WTC11 (cell line): ENCODE data around the gene MAGEB10. TPM values are rescaled to one million over a fixed set of nuclear protein-coding genes. Genes with fewer than 3 reads are reported as not detected.

ENCODE experiments used
- ATAC-seq: fragments of 200-7000 bp; cut with Tn5 transposase; 2 replicates; pipeline ENCODE4 v1.10.0; 2021; ENCODE audit warnings: mild to moderate bottlenecking, moderate library complexity
- CTCF ChIA-PET: fragments of 300-600 bp; sonication (Branson Sonifier 250); formaldehyde crosslinking; loops from one replicate; lab custom pipeline; 2021; ENCODE audit warnings: antibody characterized with exemption; lab: Charles Lee
- POLR2A ChIA-PET: fragments of 350-600 bp; sonication (Branson Sonifier 250); formaldehyde crosslinking; loops from one replicate; lab custom pipeline; 2021; ENCODE audit warnings: antibody characterized with exemption; lab: Charles Lee
- DNase-seq: peaks from one replicate; pipeline ENCODE4 v3.0.0; 2021; ENCODE audit warnings: low spot score
- H3K27ac Mint-ChIP-seq: 2 replicates; pipeline ENCODE4 v1.8.0; 2021; ENCODE audit warnings: mixed read lengths
- H3K27me3 Mint-ChIP-seq: 2 replicates; pipeline ENCODE4 v1.8.0; 2021; ENCODE audit warnings: low read depth, mild to moderate bottlenecking, moderate library complexity, mixed read lengths
- H3K36me3 Mint-ChIP-seq: 2 replicates; pipeline ENCODE4 v1.8.0; 2021; ENCODE audit warnings: mixed read lengths
- H3K4me1 Mint-ChIP-seq: 2 replicates; pipeline ENCODE4 v1.8.0; 2022; ENCODE audit warnings: mixed read lengths
- H3K4me3 Mint-ChIP-seq: 2 replicates; pipeline ENCODE4 v1.8.0; 2021; ENCODE audit warnings: mild to moderate bottlenecking, moderate library complexity, mixed read lengths
- H3K9me3 Mint-ChIP-seq: 2 replicates; pipeline ENCODE4 v1.8.0; 2021; ENCODE audit warnings: mixed read lengths
- CBFB ChIP-seq: sonication (generic); formaldehyde crosslinking; IDR thresholded peaks from 2 replicates; pipeline ENCODE4 v1.8.1; 2022; ENCODE audit warnings: mild to moderate bottlenecking, low read depth, missing genetic modification reagents
- ESRRA ChIP-seq: sonication (generic); formaldehyde crosslinking; IDR thresholded peaks from 2 replicates; pipeline ENCODE4 v1.8.1; 2022; ENCODE audit warnings: mild to moderate bottlenecking, missing genetic modification reagents, borderline replicate concordance
- ETV6 ChIP-seq: sonication (generic); formaldehyde crosslinking; IDR thresholded peaks from 2 replicates; pipeline ENCODE4 v1.8.1; 2022; ENCODE audit warnings: mild to moderate bottlenecking, missing genetic modification reagents
- GABPB1 ChIP-seq: sonication (generic); formaldehyde crosslinking; IDR thresholded peaks from 2 replicates; pipeline ENCODE4 v1.8.1; 2023; ENCODE audit warnings: mild to moderate bottlenecking, missing genetic modification reagents
- GTF2I ChIP-seq: fragments of 250-450 bp; sonication (Bioruptor Pico); conservative IDR thresholded peaks from 2 replicates; pipeline ENCODE4 v1.4.0; 2021; ENCODE audit warnings: mild to moderate bottlenecking
- MXD4 ChIP-seq: fragments of 250-450 bp; sonication (Bioruptor Pico); IDR thresholded peaks from 2 replicates; pipeline ENCODE4 v1.8.0; 2021; ENCODE audit warnings: mild to moderate bottlenecking, moderate library complexity, borderline replicate concordance
- NFE2L1 ChIP-seq: sonication (generic); formaldehyde crosslinking; IDR thresholded peaks from 2 replicates; pipeline ENCODE4 v1.8.1; 2023; ENCODE audit warnings: missing genetic modification reagents
- NFYB ChIP-seq: sonication (generic); formaldehyde crosslinking; conservative IDR thresholded peaks from 2 replicates; pipeline ENCODE4 v1.8.0; 2022; ENCODE audit warnings: low read depth, missing genetic modification reagents
- OVOL2 ChIP-seq: fragments of 250-450 bp; sonication (Bioruptor Pico); IDR thresholded peaks from 2 replicates; pipeline ENCODE4 v1.9.0; 2021; ENCODE audit warnings: mild to moderate bottlenecking, borderline replicate concordance
- TP53 ChIP-seq: sonication (generic); formaldehyde crosslinking; IDR thresholded peaks from 2 replicates; pipeline ENCODE4 v1.8.1; 2023; ENCODE audit warnings: mild to moderate bottlenecking, missing genetic modification reagents
- ZBTB21 ChIP-seq: sonication (generic); formaldehyde crosslinking; IDR thresholded peaks from 2 replicates; pipeline ENCODE4 v1.8.1; 2023; ENCODE audit warnings: mild to moderate bottlenecking, missing genetic modification reagents, borderline replicate concordance
- ZNF219 ChIP-seq: sonication (generic); formaldehyde crosslinking; IDR thresholded peaks from 2 replicates; pipeline ENCODE4 v1.8.0; 2023; ENCODE audit warnings: missing genetic modification reagents, mild to moderate bottlenecking, borderline replicate concordance
- ZNF232 ChIP-seq: sonication (generic); formaldehyde crosslinking; IDR thresholded peaks from 2 replicates; pipeline ENCODE4 v1.8.0; 2022; ENCODE audit warnings: mild to moderate bottlenecking, missing genetic modification reagents
- ZNF423 ChIP-seq: fragments of 250-450 bp; sonication (Bioruptor Pico); IDR thresholded peaks from 2 replicates; pipeline ENCODE4 v2.1.2; 2022; ENCODE audit warnings: mild to moderate bottlenecking, moderate library complexity
- total RNA-seq: library from RNA; stranded (reverse); gene quantifications from 3 replicates; pipeline ENCODE4 v1.2.3, GENCODE V29; 2021
- TF ChIP-seq, protein P1 (sequence below): sonication (generic); formaldehyde crosslinking; IDR thresholded peaks from 2 replicates; pipeline ENCODE4 v1.8.1; 2022; ENCODE audit warnings: mild to moderate bottlenecking, missing genetic modification reagents, moderate library complexity, borderline replicate concordance
- TF ChIP-seq, protein P2 (sequence below): sonication (generic); formaldehyde crosslinking; IDR thresholded peaks from 2 replicates; pipeline ENCODE4 v1.8.1; 2022; ENCODE audit warnings: mild to moderate bottlenecking, moderate library complexity, missing genetic modification reagents
- TF ChIP-seq, protein P3 (sequence below): sonication (generic); formaldehyde crosslinking; IDR thresholded peaks from 2 replicates; pipeline ENCODE4 v1.8.0; 2023; ENCODE audit warnings: missing genetic modification reagents, mild to moderate bottlenecking, borderline replicate concordance
- TF ChIP-seq, protein P4 (sequence below): sonication (generic); formaldehyde crosslinking; IDR thresholded peaks from 2 replicates; pipeline ENCODE4 v1.8.0; 2022; ENCODE audit warnings: missing genetic modification reagents
- TF ChIP-seq, protein P5 (sequence below): sonication (generic); formaldehyde crosslinking; IDR thresholded peaks from 2 replicates; pipeline ENCODE4 v1.8.1; 2022; ENCODE audit warnings: missing genetic modification reagents, borderline replicate concordance
- TF ChIP-seq, protein P6 (sequence below): sonication (generic); formaldehyde crosslinking; IDR thresholded peaks from 2 replicates; pipeline ENCODE4 v1.8.0; 2022; ENCODE audit warnings: mild to moderate bottlenecking, missing genetic modification reagents

The MAGEB10 gene
- total RNA-seq, 1 experiment from 2014 or later = not detected

DNA sequence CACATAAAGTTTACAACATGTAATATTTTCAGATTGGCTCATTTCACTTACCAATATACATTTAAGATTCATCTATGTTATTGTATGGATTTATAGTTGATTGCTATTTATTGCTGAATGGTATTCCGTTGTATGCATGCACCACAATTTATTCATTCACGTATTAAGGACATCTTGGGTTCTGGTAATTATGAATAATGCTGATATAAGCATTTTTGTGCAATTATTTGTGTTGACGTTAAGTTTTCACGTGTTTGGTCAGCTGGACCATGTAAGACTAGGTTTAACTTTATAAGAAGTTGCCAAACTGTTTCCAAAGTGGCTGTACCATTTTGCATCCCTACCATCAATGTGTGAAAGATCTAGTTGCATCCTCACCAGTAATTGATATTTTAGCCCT, 35.1 kb downstream of the MAGEB10 start:
- H3K4me1 Mint-ChIP-seq = peaks cover 3% of the 10 kb centered on the region; the same call in 1 of the 2 replicates
- DNase-seq (no peak), ATAC-seq (no peak)
- H3K4me3 Mint-ChIP-seq = no peak overlapping the region
- H3K36me3 Mint-ChIP-seq = no peaks in the 10 kb centered on the region
- no peaks in the 10 kb centered on the region for H3K9me3 Mint-ChIP-seq
- H3K27ac Mint-ChIP-seq = no peak overlapping the region
- TF ChIP-seq, protein P1, sequence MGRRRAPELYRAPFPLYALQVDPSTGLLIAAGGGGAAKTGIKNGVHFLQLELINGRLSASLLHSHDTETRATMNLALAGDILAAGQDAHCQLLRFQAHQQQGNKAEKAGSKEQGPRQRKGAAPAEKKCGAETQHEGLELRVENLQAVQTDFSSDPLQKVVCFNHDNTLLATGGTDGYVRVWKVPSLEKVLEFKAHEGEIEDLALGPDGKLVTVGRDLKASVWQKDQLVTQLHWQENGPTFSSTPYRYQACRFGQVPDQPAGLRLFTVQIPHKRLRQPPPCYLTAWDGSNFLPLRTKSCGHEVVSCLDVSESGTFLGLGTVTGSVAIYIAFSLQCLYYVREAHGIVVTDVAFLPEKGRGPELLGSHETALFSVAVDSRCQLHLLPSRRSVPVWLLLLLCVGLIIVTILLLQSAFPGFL (CRISPR knock-in tag) = no peak
- TF ChIP-seq, protein P2, sequence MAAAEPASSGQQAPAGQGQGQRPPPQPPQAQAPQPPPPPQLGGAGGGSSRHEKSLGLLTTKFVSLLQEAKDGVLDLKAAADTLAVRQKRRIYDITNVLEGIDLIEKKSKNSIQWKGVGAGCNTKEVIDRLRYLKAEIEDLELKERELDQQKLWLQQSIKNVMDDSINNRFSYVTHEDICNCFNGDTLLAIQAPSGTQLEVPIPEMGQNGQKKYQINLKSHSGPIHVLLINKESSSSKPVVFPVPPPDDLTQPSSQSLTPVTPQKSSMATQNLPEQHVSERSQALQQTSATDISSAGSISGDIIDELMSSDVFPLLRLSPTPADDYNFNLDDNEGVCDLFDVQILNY (CRISPR knock-in tag) = no peak
- TF ChIP-seq, protein P3, sequence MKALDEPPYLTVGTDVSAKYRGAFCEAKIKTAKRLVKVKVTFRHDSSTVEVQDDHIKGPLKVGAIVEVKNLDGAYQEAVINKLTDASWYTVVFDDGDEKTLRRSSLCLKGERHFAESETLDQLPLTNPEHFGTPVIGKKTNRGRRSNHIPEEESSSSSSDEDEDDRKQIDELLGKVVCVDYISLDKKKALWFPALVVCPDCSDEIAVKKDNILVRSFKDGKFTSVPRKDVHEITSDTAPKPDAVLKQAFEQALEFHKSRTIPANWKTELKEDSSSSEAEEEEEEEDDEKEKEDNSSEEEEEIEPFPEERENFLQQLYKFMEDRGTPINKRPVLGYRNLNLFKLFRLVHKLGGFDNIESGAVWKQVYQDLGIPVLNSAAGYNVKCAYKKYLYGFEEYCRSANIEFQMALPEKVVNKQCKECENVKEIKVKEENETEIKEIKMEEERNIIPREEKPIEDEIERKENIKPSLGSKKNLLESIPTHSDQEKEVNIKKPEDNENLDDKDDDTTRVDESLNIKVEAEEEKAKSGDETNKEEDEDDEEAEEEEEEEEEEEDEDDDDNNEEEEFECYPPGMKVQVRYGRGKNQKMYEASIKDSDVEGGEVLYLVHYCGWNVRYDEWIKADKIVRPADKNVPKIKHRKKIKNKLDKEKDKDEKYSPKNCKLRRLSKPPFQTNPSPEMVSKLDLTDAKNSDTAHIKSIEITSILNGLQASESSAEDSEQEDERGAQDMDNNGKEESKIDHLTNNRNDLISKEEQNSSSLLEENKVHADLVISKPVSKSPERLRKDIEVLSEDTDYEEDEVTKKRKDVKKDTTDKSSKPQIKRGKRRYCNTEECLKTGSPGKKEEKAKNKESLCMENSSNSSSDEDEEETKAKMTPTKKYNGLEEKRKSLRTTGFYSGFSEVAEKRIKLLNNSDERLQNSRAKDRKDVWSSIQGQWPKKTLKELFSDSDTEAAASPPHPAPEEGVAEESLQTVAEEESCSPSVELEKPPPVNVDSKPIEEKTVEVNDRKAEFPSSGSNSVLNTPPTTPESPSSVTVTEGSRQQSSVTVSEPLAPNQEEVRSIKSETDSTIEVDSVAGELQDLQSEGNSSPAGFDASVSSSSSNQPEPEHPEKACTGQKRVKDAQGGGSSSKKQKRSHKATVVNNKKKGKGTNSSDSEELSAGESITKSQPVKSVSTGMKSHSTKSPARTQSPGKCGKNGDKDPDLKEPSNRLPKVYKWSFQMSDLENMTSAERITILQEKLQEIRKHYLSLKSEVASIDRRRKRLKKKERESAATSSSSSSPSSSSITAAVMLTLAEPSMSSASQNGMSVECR (CRISPR knock-in tag) = no peak
- TF ChIP-seq, protein P4, sequence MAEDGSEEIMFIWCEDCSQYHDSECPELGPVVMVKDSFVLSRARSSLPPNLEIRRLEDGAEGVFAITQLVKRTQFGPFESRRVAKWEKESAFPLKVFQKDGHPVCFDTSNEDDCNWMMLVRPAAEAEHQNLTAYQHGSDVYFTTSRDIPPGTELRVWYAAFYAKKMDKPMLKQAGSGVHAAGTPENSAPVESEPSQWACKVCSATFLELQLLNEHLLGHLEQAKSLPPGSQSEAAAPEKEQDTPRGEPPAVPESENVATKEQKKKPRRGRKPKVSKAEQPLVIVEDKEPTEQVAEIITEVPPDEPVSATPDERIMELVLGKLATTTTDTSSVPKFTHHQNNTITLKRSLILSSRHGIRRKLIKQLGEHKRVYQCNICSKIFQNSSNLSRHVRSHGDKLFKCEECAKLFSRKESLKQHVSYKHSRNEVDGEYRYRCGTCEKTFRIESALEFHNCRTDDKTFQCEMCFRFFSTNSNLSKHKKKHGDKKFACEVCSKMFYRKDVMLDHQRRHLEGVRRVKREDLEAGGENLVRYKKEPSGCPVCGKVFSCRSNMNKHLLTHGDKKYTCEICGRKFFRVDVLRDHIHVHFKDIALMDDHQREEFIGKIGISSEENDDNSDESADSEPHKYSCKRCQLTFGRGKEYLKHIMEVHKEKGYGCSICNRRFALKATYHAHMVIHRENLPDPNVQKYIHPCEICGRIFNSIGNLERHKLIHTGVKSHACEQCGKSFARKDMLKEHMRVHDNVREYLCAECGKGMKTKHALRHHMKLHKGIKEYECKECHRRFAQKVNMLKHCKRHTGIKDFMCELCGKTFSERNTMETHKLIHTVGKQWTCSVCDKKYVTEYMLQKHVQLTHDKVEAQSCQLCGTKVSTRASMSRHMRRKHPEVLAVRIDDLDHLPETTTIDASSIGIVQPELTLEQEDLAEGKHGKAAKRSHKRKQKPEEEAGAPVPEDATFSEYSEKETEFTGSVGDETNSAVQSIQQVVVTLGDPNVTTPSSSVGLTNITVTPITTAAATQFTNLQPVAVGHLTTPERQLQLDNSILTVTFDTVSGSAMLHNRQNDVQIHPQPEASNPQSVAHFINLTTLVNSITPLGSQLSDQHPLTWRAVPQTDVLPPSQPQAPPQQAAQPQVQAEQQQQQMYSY = no peak
- TF ChIP-seq ZBTB21 (no peak), ESRRA (CRISPR knock-in tag) (no peak), ZNF423 (CRISPR knock-in tag) (no peak), ZNF232 (no peak), ETV6 (CRISPR knock-in tag) (no peak), CBFB (CRISPR knock-in tag) (no peak), TP53 (CRISPR knock-in tag) (no peak), GTF2I (CRISPR knock-in tag) (no peak), MXD4 (CRISPR knock-in tag) (no peak), ZNF219 (no peak), NFE2L1 (no peak), GABPB1 (no peak), NFYB (CRISPR knock-in tag) (no peak), OVOL2 (CRISPR knock-in tag) (no peak)
- TF ChIP-seq, protein P5, sequence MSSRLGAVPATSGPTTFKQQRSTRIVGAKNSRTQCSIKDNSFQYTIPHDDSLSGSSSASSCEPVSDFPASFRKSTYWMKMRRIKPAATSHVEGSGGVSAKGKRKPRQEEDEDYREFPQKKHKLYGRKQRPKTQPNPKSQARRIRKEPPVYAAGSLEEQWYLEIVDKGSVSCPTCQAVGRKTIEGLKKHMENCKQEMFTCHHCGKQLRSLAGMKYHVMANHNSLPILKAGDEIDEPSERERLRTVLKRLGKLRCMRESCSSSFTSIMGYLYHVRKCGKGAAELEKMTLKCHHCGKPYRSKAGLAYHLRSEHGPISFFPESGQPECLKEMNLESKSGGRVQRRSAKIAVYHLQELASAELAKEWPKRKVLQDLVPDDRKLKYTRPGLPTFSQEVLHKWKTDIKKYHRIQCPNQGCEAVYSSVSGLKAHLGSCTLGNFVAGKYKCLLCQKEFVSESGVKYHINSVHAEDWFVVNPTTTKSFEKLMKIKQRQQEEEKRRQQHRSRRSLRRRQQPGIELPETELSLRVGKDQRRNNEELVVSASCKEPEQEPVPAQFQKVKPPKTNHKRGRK (CRISPR knock-in tag) = no peak
- TF ChIP-seq, protein P6, sequence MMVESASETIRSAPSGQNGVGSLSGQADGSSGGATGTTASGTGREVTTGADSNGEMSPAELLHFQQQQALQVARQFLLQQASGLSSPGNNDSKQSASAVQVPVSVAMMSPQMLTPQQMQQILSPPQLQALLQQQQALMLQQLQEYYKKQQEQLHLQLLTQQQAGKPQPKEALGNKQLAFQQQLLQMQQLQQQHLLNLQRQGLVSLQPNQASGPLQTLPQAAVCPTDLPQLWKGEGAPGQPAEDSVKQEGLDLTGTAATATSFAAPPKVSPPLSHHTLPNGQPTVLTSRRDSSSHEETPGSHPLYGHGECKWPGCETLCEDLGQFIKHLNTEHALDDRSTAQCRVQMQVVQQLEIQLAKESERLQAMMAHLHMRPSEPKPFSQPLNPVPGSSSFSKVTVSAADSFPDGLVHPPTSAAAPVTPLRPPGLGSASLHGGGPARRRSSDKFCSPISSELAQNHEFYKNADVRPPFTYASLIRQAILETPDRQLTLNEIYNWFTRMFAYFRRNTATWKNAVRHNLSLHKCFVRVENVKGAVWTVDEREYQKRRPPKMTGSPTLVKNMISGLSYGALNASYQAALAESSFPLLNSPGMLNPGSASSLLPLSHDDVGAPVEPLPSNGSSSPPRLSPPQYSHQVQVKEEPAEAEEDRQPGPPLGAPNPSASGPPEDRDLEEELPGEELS (CRISPR knock-in tag) = no peak
- CTCF ChIA-PET = no interaction called here
- POLR2A ChIA-PET = interaction anchor here (0.5 kb wide), 1 partner anchor 390 kb away, joined by 3 read pairs; no protein-coding TSS in a partner anchor
- no peaks in the 10 kb centered on the region for H3K27me3 Mint-ChIP-seq
